NK-92 treated with Interleukin-12 subunit alpha and Interleukin-12 subunit beta, amount 100 ng/mL, for 24 hours (cell line): ENCODE results near the gene CTXND1.

Experiments
- DNase-seq: peaks from one replicate; lab custom pipeline; 2025; lab: John Stamatoyannopoulos, UW

The CTXND1 gene

DNA sequence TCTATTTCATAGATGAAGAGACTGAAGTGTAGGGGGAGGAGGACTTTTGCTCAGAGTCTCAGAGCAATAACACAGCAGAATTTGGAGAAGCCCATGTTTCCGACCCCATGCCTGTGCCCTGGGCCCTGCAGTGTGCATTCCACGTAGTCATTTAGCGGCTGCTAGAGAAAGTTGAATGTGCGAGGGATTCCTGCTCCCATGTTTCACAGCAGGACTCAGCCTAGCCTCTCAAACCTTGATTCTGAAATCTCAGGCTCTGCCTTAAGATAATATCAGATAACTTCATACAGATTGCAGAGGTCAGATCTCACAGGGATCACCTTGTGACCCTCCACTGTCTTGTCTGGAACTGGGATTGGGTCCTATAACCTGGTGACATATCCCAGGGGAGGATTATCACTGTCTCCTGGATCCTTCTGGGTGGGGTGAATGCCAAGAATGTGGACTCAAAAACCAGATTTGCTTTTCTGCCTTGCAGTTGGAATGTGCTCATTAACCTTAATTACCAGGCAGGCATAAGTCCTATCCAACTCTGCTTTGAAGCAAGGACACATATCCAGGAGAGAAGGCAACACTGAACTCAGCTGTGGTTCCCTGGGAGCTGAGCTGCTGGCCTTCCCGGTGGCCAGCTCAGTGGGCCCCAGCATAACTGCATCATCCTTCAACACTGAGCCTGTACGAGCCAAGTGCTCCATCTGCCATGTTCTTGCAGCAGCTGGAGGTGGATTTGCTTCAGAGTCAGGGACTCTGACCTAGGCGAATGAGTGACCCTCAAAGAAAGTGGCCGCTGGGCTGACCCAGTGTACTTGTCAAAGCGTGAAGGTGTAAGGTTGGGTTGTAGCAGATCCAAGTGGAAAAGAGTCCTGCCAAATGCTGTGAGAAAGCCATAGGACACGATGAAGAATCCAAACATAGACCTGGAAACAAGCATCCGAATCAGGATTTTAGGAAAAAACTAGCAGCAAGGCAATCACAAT, 43.0 kb downstream of the CTXND1 start:
- DNase-seq: no peak

DNA sequence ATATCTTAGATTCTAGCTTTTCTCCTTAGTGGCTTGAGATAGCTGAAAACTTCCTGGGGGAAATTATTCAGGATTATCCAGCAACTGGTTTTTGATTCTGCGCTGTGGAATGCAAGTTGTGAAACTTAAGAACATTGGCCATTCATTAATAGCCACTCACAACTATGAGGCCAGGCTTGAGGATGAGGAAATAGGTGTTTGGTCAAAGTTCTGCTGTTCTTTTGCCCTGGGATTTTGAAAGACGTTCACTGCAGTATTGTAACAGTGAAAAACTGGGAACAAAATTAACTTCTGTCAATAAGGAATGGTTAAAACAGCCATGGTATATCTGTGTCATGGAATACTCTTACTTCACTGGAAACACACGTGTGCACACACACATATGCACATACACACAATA, 44.1 kb downstream of the CTXND1 start:
- no peak for DNase-seq

DNA sequence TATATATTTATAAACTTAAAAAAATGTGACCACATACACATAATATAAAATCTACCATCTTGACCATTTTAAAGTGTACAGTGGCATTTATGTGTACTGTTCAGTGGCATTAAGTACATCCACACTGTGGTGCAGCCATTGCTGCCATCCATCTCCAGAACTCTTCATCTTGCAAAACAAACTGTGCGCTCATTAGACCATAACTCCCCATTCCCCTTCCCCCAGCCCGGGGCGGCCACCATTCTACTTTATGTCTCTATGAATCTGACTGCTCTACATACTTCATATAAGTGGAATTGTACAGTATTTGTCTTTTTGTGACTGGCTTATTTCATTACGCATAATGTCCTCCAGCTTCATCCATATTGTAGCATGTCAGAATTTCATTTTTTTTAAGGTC, 47.8 kb downstream of the CTXND1 start:
- no peak for DNase-seq

DNA sequence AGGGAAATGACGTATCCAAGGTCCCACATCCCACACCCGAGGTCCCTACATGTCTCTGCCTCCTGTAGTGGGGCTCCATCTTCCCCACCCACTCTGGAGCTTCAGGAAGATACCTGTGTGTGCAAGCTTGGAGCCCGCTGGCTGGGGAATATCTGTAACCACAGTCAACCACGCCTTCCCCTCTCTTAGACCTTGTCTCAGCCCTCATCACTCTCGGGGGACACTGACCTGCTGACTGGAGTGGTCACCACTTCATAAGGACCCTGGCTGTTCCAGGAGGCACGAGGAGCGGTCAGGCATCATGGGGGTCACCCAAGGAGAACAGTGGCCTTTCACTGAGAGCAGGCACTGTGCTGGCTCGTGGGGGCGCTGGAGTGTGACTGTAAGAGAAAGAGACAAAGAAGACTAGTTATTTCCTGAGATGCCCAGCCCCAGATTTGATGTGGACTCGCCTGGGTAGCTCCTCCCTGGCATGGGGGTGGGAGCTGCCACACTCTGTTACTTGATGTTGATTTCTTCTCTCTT, 48.6 kb downstream of the CTXND1 start:
- DNase-seq: no peak

DNA sequence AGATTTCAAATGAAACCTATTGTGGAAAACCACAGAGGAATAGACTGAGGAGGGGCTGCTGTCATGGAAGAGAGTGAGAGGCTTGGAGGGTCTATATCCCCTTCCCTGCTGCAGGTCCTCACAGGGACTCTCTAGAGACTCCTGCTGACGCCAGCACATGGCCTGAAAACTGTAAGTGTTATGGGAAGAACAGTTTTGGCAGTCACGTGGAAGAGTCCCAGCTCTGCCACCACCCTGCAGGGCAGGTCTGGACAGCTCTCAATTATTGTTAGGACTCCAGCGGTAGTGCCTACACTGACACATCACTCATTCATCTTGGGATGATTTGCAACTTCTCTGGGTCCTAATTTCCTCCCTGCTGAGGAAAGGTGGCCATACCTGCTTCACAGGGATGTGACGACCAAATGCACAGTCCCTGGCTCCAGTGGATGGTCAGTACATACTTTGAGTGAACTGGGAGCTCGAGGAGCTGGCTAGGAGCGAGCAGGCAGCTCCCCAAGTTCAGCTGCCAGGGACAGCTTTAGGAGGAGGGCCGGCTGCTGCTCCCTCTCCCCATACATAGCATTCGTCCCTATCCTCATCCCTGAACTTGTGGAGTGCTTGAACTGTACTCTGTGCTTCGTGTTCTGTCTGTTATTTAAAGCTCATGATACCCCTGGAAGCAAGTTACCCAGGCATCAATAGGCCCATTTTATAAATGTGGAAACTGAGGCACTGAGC, 49.2 kb downstream of the CTXND1 start:
- no peak for DNase-seq

DNA sequence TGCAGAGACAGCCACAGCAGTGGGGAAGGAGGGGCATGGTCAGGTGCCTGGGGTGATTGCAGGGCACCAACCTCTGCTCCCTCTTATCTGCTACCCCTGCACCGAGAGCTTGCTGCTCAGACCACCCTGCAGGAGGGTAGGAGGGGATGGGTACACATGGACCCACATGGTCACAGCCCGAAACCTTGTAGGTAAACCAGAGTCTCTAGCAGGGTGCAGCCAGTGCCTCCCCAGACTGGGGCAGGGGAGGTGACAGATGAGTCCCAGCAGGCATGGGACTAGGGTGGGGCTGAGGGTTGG, 50.0 kb downstream of the CTXND1 start:
- no peak for DNase-seq

DNA sequence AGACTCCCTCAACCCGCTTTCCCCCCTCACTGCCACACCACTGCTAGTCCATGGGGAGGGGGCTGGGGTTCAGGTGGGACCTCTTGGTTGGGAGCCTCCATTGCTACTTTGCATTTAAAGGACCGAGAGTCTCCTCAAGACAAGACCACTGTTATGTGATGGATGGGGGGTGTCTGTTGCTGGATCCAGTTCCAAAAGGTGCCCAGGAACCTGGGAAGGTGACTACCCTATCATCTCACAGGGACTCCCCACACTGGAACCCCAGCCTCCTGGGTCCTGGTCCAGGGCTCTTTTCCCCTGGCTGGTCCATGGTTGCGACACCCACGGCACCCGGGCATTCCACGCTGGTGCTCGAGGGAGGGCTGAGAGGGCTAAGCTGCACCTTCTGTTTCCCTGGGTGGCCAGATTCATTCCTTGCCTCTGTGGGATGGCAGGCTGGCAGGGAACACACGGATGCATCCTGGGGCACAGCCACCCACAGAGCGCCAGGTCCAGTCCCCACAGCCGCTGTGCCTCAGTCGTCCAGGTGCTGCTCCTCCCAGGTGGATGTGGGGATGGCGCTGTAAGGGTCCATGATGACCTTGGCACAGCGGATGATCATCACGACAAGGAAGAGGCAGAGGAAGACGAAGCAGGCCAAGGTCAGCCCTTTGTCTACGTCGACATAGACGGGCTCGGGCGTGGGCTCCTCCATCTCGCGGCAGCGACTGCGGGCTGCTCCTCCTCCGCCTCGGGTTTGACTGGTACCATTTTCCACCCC, 50.6 kb downstream of the CTXND1 start:
- DNase-seq: no peak

DNA sequence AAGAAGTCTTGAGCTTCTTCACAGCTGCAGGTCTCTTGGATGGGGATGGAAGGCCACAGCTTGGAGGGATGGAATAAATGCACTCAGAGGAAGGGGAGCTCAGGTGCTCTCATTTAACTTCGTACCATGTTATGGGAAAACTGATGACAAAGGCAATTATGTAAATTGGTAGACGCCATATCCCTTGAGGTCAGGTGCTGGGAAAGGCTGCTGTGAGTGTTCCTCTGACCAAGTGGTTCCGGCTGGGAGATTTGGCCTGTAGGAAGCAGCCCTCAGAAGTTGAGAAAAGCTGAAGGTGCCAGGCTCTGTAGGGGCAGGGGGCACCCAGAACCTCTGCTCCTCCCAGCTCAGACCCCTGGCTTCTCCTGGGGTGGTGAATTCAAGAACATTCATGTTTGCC, 52.1 kb downstream of the CTXND1 start:
- DNase-seq: no peak

DNA sequence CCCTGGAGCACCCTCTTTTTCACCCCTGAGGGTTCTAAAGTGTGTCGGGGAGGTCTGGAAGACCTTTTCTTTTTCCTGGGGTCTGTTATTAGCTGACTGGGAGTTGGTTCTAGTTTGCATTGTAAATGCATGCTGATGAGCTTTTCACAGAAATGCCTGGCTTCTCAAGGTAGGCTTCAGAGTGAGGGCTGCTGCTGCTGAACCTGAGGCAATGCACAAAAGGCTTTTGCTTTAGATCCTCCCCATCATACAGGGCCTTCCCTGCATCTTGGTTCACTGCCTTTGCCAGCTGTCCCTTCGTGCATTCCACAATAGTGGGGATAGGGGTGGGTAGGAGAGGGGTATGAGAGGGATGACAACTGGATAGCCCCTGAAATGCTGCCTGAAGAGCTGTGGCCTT, 52.6 kb downstream of the CTXND1 start:
- no peak for DNase-seq

DNA sequence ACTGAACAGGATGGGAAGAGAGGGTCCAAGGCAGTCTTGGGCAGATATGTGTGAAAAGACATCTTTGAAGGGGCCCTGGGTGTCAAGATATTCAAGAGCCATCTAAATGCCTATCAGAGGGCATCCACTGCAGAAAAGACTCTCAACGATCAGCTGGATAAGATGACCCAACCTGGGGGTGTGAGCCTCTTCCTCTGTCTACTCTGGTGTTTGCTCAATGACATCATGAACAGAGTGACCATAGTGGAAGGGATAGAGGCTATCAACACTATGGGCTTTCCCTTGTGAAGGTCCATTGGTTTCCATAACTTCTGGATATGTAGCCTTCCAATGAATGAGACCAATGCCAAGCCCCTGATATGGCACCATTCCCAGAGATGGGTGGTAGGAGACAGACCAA, 57.1 kb downstream of the CTXND1 start:
- no peak for DNase-seq

DNA sequence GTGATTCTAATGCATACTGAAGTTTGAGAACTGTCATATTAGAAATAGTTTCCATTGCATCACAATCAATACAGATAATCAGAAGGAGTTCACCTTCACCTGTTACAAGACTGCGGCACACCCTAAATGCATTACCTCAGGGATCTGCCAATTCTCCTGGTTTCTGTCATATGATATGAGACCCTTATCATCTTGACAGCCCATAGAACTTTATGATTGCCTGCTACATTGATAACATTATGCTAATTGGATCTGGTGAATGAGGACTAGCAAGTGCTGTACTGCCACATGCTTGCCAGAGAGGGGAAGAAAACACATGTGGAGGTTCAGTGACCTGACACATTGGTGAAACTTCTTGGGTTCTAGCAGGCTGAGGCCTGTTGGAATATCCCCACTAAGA, 57.8 kb downstream of the CTXND1 start:
- DNase-seq: no peak

DNA sequence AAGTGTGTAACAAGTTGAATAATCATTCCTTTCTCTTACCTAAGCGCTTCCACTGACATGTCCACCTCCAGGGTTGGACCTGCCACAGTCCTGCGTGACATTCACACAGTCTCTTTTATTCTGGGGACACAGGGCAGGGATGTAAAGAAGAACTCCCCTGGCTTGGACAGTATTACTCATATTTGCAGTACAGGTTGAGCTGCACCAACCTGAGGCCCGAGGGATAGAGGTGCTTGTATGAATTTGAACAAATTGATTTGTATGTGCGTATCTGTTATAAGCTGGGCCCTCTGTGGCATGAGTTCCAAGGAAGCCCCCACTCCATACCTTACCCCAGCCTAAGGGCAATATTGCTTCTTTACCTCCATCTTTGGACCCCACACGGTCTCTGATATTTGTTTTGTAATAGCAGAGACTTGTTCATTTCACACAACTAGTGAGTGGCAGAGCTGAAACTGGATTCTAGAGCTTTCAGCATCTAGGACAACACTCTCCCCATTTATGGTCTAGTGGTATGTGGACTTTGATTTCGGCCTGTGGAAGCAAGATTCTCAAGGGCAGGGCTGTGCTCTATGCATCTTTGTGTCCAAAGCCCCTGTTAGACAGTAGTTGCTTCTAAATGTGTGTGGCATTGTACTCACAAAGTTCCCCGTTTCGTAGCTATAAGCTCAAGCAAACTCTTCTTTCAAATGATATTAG, 60.0 kb downstream of the CTXND1 start:
- DNase-seq: no peak

DNA sequence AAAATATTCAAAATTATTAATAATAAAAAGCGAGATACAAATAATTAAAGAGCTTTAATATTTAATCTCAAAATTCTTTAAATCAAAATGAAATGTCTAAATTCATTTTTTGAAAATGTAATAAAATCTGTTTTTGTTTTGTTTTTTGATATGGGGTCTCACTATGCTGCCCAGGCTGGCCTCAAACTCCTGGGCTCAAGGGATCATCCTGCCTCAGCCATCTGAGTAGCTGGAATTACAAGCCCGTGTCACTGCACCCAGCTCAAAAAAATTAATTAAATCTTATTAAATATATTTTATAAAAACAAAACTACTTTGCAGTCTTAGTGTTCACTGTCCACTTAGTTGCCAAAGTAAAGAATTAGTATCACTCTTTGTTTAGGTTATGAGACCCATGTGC, 60.8 kb downstream of the CTXND1 start:
- no peak for DNase-seq

DNA sequence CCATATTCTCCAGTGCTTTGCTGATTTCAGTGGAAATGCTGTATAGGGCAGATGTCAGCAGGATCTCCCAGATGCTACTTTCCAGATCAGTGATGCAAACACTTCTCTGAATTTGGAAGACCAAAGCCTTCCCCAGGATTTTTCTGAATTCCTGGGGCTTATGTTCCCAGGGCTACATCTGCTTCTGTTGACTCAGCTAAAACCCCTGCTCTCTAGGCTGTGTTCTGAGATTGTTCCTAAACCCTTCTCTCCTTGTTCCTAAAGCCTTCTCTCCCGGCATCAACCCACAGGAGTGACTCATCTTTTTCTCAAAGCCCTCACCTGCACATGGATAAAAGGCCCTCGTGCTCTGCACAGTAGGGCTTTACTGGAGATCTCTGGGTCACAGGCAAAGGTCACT, 63.8 kb downstream of the CTXND1 start:
- no peak for DNase-seq

DNA sequence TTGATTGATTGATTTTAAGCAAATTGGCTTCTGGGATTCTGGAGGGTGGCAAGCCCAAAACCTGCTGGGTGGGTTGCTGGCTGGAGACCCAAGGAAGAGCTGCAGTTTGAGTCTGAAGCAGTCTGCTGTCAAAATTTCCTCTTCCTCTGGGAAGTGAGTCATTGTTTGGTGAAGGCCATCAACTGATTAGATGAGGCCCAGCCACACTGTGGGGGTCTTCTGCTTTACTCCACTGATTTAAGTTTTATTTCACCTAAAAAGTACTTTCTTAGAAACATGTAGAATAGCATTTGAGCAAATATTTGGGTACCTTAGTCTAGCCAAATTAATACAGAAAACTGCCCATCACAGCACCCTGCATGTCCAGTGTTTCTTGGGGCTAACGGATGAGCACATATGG, 65.4 kb downstream of the CTXND1 start:
- DNase-seq: no peak

DNA sequence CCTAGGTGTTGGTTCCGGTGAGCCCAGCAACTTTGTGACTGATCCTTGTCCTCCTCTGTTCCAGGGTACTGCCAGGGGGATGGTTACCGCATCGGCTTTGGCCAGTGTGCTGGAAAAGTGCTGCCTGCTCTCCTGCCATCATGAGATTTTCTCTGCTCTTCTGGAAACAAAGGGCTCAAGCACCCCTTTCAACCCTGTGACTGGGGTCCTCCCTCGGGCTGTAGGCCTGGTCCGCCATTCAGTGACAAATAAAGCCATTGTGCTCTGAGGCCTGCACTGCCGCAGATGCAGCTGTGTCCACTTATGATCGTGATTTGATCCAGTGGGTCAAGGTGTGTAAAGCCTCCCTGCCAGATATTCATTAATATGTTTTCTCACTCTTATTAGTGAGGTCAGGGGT, 65.9 kb downstream of the CTXND1 start:
- no peak for DNase-seq

DNA sequence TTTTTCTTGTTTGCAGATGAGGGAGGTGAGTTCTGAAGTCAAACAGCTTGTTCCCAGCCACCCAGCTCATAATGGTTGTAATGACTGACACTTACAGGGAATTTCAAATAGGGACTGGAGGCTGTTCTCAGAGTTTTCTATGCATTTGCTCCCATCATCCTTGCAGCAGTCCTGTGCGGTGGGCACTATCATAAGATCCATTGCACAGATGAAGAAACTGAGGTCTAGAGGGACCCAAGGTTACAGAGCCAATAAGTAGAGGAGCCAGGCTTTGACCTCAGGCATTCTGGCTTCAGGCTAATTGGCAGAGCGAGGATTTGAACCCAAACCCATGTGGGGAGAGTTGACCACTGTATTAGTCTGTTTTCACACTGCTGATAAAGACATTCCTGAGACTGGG, 66.9 kb downstream of the CTXND1 start:
- DNase-seq: no peak

DNA sequence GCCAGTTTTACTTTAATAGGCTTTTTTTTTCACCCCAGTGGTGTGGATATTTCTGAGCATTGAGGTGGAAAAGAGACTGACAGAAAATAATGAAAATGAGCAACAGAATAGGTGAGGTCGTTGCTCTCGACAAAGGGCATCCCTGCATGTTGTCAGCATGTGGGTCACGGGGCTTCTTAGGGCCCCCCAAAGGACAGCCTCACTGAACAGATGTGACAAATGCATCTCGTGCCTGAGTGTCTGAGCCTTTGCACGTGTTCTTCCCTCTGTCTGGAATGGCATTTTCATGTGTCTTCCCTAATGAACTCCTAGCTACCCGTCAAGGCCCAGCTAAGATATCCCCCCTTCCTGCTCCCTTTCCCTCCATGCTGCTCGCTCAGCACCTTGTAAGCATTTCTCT, 67.5 kb downstream of the CTXND1 start:
- no peak for DNase-seq

DNA sequence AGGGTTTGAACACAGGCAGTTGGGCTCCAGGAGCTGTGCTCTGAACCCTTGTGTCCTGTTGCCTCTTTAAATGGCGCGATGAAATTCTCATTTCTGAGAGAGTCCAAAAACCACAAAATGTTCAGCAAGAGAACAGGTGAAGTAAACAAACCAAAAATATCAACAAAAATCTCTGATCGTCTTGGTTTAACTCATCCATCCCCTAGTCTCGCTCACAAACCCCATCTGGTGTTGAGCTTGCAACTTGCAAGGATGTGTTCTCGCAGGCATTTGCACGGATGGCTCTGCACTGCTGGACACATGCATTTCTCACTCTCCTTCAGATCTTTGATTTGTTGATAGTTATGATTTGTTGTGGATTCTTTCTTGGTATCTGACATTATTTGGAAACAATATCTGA, 68.1 kb downstream of the CTXND1 start:
- DNase-seq: no peak

DNA sequence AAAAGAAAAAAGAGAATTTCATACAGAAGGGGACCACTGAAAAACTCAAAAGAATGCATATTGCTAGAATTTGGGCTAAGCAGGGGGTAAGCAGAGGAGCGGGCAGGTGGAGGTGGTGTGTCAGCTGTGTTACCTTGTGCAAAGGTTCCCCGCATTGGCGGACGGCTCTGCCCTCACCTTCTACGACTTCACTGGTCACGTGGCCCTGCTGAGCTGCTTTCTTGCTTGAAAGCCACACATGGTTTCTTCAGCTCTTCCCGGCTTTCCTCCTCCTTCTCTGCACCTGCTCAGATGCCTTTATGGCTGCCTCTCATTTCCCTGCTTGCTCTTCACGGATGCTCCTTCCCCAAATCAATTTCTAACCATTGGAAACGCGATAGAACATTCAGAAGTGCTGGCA, 68.7 kb downstream of the CTXND1 start:
- DNase-seq: no peak

DNA sequence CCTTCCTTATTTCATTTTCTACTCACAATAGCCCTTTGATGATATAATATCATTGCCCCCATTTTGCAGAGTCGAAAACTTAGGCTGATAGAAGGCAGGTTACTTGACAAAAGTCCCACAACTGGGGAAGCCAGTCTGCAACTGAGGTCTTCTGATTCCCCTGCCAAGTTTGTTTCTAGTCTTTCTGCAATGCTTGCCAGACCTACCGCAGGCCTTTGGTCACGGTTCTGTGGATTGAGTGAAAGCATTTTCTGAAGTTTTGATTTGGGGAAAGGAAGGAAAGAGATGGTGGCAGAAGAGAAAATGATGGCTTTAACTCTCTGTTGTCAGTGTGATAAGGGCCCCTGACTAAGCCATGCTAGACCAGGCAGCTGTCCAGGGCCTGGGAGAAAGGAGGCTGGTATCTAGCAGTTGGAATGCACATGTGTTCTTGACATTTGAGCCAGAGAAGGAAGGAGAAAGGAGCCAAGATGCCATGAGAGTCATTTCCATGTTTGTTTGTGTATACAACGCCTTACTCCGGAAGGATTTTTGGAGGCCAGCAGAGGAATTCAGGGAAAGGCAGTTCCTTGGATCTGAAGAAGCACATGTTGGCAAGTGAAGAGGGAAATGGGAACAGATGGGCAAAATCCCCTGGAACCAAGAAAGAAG, 69.3 kb downstream of the CTXND1 start:
- no peak for DNase-seq

DNA sequence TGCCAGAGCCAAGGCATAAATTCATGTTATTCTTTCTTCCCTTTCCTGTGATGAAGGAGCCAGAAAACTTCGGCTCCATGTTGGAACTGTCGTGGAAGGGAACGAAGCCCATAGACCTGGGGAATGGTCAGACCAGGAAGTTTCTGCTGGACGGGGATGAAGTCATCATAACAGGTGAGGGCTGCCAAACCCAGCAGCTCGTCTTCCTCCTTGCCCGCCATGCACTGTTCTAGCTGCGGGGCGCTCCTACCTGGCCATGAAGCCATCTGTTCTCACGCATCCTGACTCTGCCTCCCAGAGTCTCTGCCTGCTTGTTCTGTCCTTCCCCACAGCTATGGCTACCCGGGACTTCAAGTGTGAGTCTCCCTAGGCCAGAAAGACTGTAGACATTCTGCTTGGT, 71.0 kb downstream of the CTXND1 start:
- DNase-seq: no peak
